MCF 10A (cell line): ENCODE results near the gene IRAK1. TPM values are rescaled to one million over a fixed set of nuclear protein-coding genes. Genes with fewer than 3 reads are reported as not detected.

ENCODE experiments used
- BruUV-seq: library from RNA; stranded (reverse); fragments of 400-500 nt; replicated peaks from 2 replicates; lab custom pipeline; 2021; lab: Mats Ljungman, UMichigan
- CTCF ChIA-PET: fragments of 300-600 bp; sonication (Branson Sonifier 250); formaldehyde crosslinking; extraction: SDS; loops from one replicate; lab custom pipeline; 2021; ENCODE audit warnings: antibody characterized with exemption, inconsistent platforms; lab: Yijun Ruan, JAX
- POLR2A ChIA-PET: fragments of 300-600, 350-650 bp; sonication (Branson Sonifier 250); formaldehyde crosslinking; extraction: SDS; loops from one replicate; lab custom pipeline; 2020; ENCODE audit warnings: antibody characterized with exemption, inconsistent platforms; lab: Yijun Ruan, JAX
- DNase-seq: peaks from one replicate; pipeline ENCODE4 v3.0.0-alpha.2; 2018; ENCODE audit not compliant: unreplicated experiment
- H3K27ac Mint-ChIP-seq: one replicate; pipeline ENCODE4 v1.8.0; 2022; ENCODE audit warnings: mild to moderate bottlenecking, low read depth, mixed read lengths; ENCODE audit not compliant: unreplicated experiment
- H3K27me3 Mint-ChIP-seq: one replicate; pipeline ENCODE4 v1.8.0; 2022; ENCODE audit warnings: mixed read lengths; ENCODE audit not compliant: insufficient read depth, unreplicated experiment
- H3K36me3 Mint-ChIP-seq: one replicate; pipeline ENCODE4 v1.8.0; 2022; ENCODE audit warnings: mild to moderate bottlenecking, moderate library complexity, mixed read lengths; ENCODE audit not compliant: insufficient read depth, unreplicated experiment
- H3K4me1 Mint-ChIP-seq: one replicate; pipeline ENCODE4 v1.8.0; 2022; ENCODE audit warnings: mixed read lengths; ENCODE audit not compliant: insufficient read depth, unreplicated experiment
- H3K4me3 Mint-ChIP-seq: one replicate; pipeline ENCODE4 v1.8.0; 2022; ENCODE audit warnings: mild to moderate bottlenecking, moderate library complexity, mixed read lengths; ENCODE audit not compliant: unreplicated experiment
- H3K9me3 Mint-ChIP-seq: one replicate; pipeline ENCODE4 v1.8.0; 2022; ENCODE audit warnings: mixed read lengths; ENCODE audit not compliant: unreplicated experiment
- intact Hi-C: fragments of 100-400 bp; cut with micrococcal nuclease; formaldehyde crosslinking; loops from 2 replicates; pipeline ENCODE4 v1.14.1; 2022
- total RNA-seq: library from RNA; stranded (reverse); gene quantifications from 2 replicates; pipeline ENCODE4 v1.2.3, GENCODE V29; 2022
- TF ChIP-seq, protein P1 (sequence below): fragments of 200-600 bp; IDR thresholded peaks from one replicate; pipeline ENCODE4 v1.8.0; 2022; ENCODE audit warnings: antibody characterized with exemption, mild to moderate bottlenecking; ENCODE audit not compliant: unreplicated experiment

The IRAK1 gene
- total RNA-seq, 1 experiment from 2014 or later, result 201 TPM

DNA sequence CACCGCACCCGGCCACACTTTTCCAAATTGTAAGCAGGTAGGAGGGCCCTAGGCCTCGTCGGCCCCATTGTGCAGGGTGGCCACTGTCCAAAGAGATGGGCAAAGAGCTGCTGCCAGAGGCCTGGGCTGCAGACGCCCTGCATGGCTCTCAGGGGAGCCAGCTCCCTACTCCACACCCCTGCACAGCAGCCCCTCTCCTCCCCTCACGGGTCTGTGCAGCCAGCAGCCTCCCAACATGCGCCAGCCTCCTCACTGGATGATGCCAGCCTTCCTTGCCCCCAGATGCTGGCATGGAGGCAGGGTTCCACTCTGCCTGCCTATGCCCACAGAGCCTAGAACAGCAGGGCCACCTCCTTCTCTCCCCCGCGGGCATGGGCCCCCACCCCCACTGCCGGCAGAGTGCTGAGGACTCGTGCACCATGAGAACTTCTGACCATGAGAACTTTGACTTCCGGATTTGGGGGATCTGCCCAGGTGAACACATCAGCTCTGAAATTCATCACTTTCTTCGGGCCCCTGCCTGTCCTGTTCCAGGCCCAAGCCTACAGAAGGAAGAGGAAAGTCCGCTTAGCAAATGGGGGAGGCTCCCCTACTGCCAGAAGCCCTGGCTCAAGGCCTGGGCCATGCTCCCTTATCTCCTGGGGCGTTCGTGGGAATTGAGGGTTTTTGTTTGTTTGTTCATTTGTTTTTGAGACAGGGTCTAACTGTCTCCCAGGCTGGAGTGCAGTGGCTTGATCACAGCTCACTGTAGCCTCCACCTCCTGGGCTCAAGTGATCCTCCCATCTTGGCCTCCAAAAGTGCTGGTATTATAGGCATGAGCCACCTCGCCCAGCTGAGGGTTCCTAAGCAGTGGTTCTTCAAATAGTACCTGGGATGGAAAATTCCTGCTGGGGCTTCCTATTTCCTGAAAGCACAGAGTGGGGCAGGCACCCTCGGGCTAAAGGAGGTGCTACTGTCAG lies 8.0 kb downstream of the IRAK1 start:
- Mint-ChIP-seq H3K27me3 (peaks cover 34% of the 10 kb centered on the region), H3K4me1 (peaks cover 15% of the 10 kb centered on the region), H3K36me3 (peaks cover 61% of the 10 kb centered on the region), H3K27ac (no peak overlapping the region), H3K9me3 (no peaks in the 10 kb centered on the region), H3K4me3 (no peak overlapping the region)
- no peak for DNase-seq
- TF ChIP-seq, protein P1, sequence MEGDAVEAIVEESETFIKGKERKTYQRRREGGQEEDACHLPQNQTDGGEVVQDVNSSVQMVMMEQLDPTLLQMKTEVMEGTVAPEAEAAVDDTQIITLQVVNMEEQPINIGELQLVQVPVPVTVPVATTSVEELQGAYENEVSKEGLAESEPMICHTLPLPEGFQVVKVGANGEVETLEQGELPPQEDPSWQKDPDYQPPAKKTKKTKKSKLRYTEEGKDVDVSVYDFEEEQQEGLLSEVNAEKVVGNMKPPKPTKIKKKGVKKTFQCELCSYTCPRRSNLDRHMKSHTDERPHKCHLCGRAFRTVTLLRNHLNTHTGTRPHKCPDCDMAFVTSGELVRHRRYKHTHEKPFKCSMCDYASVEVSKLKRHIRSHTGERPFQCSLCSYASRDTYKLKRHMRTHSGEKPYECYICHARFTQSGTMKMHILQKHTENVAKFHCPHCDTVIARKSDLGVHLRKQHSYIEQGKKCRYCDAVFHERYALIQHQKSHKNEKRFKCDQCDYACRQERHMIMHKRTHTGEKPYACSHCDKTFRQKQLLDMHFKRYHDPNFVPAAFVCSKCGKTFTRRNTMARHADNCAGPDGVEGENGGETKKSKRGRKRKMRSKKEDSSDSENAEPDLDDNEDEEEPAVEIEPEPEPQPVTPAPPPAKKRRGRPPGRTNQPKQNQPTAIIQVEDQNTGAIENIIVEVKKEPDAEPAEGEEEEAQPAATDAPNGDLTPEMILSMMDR, result no peak
- ChIA-PET POLR2A (interaction anchor here (0.7 kb wide), 1 partner anchor 9 kb away, joined by 3 read pairs; no protein-coding TSS in a partner anchor), CTCF (interaction anchor here (0.5 to 4.0 kb wide), 8 partner anchors 10 to 1190 kb away, joined by 3 to 35 read pairs (median 4); partner anchors contain the start of gene HCFC1)
- BruUV-seq, result no TSS peak
- intact Hi-C loops, result loop anchor here (2.0 kb wide), 1 partner anchor 39 kb away; no protein-coding TSS in a partner anchor

DNA sequence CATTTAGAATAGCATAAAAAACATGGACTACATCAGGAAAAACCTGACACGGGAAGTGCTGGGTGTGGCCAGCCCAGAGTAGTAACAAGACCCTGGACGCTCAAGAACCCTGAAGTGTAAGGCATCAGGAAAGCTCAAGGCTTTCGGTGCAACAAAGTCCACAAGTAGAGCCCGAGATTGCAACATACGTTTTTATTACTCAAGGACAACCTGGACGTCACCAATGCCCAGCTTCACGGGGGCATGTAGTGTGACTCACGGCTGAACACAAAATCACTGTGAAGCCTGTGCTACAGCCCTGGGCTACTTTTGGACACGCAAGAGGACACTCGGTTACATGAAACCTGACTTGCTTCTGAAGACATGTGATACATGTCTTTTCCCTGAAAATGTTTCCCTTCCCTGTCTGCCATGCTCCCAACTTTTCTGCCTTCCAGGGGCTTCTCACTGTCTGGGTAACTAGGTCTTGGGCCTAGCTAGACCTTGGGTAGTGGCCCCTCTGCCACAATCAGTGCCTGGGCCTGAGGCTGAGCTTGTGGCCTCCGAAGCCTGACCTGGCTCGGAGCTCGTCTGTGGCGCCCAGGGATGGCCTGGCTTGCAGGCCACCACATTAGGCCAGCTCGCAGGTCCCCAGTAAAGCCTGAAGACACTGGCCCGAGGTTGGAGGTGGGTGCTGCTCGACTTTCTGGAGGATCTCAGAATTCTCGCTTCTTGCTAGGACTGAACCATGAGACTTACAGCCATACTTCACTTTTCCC lies 9.2 kb downstream of the IRAK1 start:
- intact Hi-C loops, result no loop called here
- H3K9me3 Mint-ChIP-seq, result no peaks in the 10 kb centered on the region
- H3K27ac Mint-ChIP-seq, result peak overlapping the region; percentile 16
- peaks cover 15% of the 10 kb centered on the region for H3K4me1 Mint-ChIP-seq
- CTCF ChIA-PET, result interaction anchor here (0.7 to 0.9 kb wide), 3 partner anchors 26 to 531 kb away, joined by 3 to 5 read pairs (median 3); no protein-coding TSS in a partner anchor
- peaks cover 35% of the 10 kb centered on the region for H3K27me3 Mint-ChIP-seq
- H3K4me3 Mint-ChIP-seq, result no peak overlapping the region
- peaks cover 63% of the 10 kb centered on the region for H3K36me3 Mint-ChIP-seq
- BruUV-seq, result TSS peak; percentile 82
- POLR2A ChIA-PET, result interaction anchor here (0.6 to 2.1 kb wide), 6 partner anchors 9 to 42 kb away, joined by 3 to 16 read pairs (median 4); partner anchors contain the start of genes HCFC1, IRAK1 and TMEM187
- DNase-seq, result peak; percentile 98
- TF ChIP-seq, protein P1, result no peak

DNA sequence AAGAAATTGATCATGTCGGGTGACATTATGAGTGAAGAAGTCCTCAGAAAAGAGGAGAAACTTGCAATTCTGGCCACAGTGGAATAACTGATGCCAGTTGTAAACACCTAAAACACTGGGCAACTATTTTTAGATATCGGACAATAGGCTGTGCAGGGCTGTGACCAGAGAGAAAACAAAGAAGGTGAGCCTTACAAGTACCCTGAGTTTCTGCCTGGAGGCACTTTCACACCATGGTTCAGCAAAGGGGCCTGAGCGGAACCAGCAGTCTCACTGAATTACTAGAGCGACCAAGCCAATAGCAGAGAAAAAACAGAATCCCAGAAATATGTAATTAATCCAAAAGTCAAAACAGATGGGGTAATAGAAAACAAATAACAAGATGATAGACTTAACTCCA lies 11.2 kb downstream of the IRAK1 start:
- Mint-ChIP-seq H3K4me1 (peaks cover 15% of the 10 kb centered on the region), H3K27ac (peak overlapping the region; percentile 49), H3K27me3 (peaks cover 47% of the 10 kb centered on the region), H3K4me3 (no peak overlapping the region), H3K36me3 (peaks cover 48% of the 10 kb centered on the region), H3K9me3 (no peaks in the 10 kb centered on the region)
- TF ChIP-seq, protein P1, result no peak
- intact Hi-C loops, result no loop called here
- no peak for DNase-seq
- CTCF ChIA-PET, result no interaction called here
- POLR2A ChIA-PET, result interaction anchor here (1.0 kb wide), 1 partner anchor 12 kb away, joined by 4 read pairs; no protein-coding TSS in a partner anchor
- BruUV-seq, result no TSS peak
